ENCODE data around the gene SMC1A.
"Not testable (repeated sequence)": the region's sequence is repeated elsewhere in the genome, so short reads cannot be mapped to it uniquely, and the experiment has no call there.

The SMC1A gene

DNA sequence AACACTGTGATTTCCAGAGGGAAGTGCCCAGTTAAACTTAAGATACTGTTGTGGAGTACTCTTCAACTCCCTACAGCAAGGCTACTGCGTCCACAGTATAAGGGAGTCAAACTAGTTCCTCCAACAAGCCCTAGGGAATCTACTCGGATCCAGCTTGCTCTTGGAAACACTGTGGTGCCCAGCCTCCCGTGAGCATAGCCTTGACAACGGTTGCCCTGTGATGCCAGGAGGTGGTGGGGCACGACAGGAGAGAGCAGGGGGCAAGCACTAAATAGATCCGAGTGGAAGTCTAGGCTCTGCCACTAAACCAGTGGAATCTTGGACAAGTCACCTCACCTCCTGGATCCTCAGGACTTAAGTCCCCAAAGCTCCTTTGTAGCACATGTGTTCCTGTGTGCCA is 45.6 kb downstream of the SMC1A start:
- TF ChIP-seq, protein P1, sequence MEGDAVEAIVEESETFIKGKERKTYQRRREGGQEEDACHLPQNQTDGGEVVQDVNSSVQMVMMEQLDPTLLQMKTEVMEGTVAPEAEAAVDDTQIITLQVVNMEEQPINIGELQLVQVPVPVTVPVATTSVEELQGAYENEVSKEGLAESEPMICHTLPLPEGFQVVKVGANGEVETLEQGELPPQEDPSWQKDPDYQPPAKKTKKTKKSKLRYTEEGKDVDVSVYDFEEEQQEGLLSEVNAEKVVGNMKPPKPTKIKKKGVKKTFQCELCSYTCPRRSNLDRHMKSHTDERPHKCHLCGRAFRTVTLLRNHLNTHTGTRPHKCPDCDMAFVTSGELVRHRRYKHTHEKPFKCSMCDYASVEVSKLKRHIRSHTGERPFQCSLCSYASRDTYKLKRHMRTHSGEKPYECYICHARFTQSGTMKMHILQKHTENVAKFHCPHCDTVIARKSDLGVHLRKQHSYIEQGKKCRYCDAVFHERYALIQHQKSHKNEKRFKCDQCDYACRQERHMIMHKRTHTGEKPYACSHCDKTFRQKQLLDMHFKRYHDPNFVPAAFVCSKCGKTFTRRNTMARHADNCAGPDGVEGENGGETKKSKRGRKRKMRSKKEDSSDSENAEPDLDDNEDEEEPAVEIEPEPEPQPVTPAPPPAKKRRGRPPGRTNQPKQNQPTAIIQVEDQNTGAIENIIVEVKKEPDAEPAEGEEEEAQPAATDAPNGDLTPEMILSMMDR (IDR thresholded peaks at IDR 0.05; ENCODE audit: low read depth, low read length, missing control alignments), result no peak
- no peak overlapping the region for H3K27ac ChIP-seq
- peaks cover 10% of the 10 kb centered on the region for H3K36me3 ChIP-seq (replicated peaks)
- H3K27me3 ChIP-seq (replicated peaks), result no peaks in the 10 kb centered on the region
- DNase-seq, result no peak
- no peak overlapping the region for H3K4me3 ChIP-seq (ENCODE audit: low read depth, low read length)
- in situ Hi-C loops (cut with HindIII; ENCODE audit: low pct_ligation_motif_present, low sequenced_read_pairs), result no loop called here

DNA sequence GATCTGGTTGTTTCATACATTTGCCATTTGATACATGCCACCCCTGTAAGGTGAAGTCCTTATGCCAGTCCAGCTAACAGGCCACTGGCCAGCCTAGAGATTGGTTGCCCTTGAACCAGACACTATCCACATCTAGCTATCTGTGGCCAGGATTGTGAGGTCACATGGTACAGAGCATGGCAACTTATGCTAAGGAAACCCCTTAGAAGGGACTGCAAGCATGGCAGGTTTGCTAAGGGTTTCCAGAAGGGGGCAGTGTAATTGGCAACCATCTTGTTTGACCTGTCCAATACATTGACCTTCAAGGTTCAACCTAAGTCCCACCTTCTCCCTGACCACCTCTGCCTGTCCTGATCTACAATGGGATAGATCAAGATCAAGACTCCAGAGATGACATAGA is 47.5 kb downstream of the SMC1A start:
- Histone ChIP-seq H3K36me3 (replicated peaks) (no peaks in the 10 kb centered on the region), H3K27me3 (replicated peaks) (no peaks in the 10 kb centered on the region), H3K27ac (no peak overlapping the region), H3K4me3 (ENCODE audit: low read depth, low read length) (no peak overlapping the region)
- TF ChIP-seq, protein P1 (IDR thresholded peaks at IDR 0.05; ENCODE audit: low read depth, low read length, missing control alignments), result no peak
- DNase-seq, result no peak
- in situ Hi-C loops (cut with HindIII; ENCODE audit: low pct_ligation_motif_present, low sequenced_read_pairs), result no loop called here

DNA sequence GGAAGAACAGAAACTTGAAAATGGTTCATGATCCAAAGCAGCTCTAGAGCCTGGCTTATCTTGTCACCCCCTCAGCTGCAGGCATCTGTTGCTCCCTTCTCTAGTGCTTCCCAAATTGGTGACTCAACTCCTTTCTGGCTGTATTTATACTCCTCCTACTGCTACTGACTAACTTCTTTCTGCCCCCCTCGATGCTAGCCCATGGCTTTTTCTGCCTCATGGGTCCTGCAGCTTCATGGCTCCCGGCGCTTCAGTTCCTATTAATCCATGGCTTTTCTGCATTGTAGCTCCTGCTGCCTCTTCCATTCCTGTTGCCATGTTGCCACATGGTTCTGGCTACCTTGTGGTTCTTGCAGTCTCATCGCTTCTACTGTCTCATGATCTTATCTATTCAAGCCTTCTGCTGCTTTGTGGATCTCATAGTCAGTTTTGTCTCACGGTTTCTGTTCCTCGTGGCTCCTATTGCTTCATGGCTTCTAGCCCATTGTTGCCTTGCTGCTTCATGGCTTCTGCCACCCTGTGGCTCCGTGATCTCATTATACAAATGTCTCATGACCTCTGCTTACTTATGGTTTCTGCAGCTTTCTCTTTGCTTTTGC is 48.1 kb downstream of the SMC1A start:
- no peak for DNase-seq
- in situ Hi-C loops (cut with HindIII; ENCODE audit: low pct_ligation_motif_present, low sequenced_read_pairs), result no loop called here

DNA sequence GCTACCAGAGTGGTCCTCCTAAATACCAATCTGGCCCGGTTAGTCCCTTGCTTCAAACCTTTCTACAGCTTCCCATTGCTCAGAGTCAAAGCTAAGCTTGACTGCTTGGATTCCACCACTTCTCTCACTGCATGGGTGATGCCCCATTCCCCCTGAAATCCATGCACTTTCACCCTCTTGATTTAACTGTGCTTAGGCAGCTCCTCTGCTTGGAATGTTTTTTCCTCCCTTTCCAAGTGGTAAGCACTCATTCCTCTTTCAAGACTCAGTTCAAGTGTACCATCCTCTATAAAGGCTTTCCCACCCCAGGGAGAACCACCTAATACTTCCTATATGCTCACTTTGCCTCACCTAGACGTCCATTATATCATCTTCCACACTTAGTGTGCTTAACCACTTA is 49.1 kb downstream of the SMC1A start:
- TF ChIP-seq, protein P1 (IDR thresholded peaks at IDR 0.05; ENCODE audit: low read depth, low read length, missing control alignments), result no peak
- no peak for DNase-seq
- H3K27me3 ChIP-seq (replicated peaks), result no peaks in the 10 kb centered on the region
- in situ Hi-C loops (cut with HindIII; ENCODE audit: low pct_ligation_motif_present, low sequenced_read_pairs), result no loop called here
- no peak overlapping the region for H3K27ac ChIP-seq
- no peak overlapping the region for H3K4me3 ChIP-seq (ENCODE audit: low read depth, low read length)
- H3K36me3 ChIP-seq (replicated peaks), result no peaks in the 10 kb centered on the region

More for the DNA sequence above, 48.1 kb downstream of the SMC1A start:
- TF ChIP-seq, protein P1 (IDR thresholded peaks at IDR 0.05; ENCODE audit: low read depth, low read length, missing control alignments), result no peak
- no peaks in the 10 kb centered on the region for H3K36me3 ChIP-seq (replicated peaks)
- no peak overlapping the region for H3K27ac ChIP-seq
- H3K27me3 ChIP-seq (replicated peaks), result no peaks in the 10 kb centered on the region
- H3K4me3 ChIP-seq (ENCODE audit: low read depth, low read length), result no peak overlapping the region

DNA sequence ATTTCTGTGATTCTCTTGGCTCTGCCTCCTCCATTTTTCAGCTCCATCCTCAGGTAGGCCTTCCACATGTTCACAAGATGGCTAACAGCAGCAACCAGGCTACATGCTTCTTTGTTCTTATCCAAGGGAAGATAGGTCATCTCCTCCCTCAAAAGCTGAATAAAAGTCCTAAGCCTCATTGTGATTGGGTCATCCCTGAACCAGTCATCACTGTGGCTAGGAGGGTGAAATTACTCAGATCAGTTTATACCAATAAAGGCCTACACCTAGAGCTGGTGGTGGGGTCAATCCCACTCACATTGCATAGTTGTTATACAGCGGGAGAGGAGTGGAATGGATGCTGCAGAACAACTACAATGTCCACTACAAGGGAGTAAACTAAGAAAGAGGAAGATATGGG is 56.0 kb downstream of the SMC1A start:
- H3K36me3 ChIP-seq (replicated peaks); H3K27ac ChIP-seq; in situ Hi-C loops (cut with HindIII; ENCODE audit: low pct_ligation_motif_present, low sequenced_read_pairs); H3K27me3 ChIP-seq (replicated peaks); H3K4me3 ChIP-seq (ENCODE audit: low read depth, low read length); DNase-seq: not testable (repeated sequence)

DNA sequence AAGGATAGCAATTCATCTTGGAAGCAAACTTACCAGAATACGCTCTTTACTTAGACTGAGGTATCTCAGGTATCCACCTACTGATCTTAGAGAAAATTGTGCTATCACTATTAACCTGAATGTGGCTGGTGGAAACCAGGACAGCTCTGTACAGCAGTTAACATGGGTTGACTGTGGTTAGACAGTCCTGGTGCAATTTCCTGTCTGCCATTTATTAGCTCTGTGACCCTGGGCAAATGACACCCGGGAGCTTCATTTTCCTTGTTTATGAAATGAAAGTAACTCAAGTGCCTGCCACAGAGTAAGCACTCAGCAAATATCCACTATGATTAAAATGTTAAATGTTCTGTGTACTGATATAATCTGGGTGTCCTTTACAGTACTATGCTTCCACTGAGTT is 60.0 kb downstream of the SMC1A start:
- Histone ChIP-seq H3K36me3 (replicated peaks) (no peaks in the 10 kb centered on the region), H3K27me3 (replicated peaks) (no peaks in the 10 kb centered on the region), H3K27ac (no peak overlapping the region), H3K4me3 (ENCODE audit: low read depth, low read length) (no peak overlapping the region)
- TF ChIP-seq, protein P1 (IDR thresholded peaks at IDR 0.05; ENCODE audit: low read depth, low read length, missing control alignments), result no peak
- no peak for DNase-seq
- in situ Hi-C loops (cut with HindIII; ENCODE audit: low pct_ligation_motif_present, low sequenced_read_pairs), result no loop called here
